ENCODE data around the gene CWH43. TPM values are rescaled to one million over a fixed set of nuclear protein-coding genes. Genes with fewer than 3 reads are reported as not detected.
"Not testable (repeated sequence)": the region's sequence is repeated elsewhere in the genome, so short reads cannot be mapped to it uniquely, and the experiment has no call there.

Gene CWH43
- total RNA-seq (5.0 TPM), polyA plus RNA-seq (1.2 TPM)

DNA sequence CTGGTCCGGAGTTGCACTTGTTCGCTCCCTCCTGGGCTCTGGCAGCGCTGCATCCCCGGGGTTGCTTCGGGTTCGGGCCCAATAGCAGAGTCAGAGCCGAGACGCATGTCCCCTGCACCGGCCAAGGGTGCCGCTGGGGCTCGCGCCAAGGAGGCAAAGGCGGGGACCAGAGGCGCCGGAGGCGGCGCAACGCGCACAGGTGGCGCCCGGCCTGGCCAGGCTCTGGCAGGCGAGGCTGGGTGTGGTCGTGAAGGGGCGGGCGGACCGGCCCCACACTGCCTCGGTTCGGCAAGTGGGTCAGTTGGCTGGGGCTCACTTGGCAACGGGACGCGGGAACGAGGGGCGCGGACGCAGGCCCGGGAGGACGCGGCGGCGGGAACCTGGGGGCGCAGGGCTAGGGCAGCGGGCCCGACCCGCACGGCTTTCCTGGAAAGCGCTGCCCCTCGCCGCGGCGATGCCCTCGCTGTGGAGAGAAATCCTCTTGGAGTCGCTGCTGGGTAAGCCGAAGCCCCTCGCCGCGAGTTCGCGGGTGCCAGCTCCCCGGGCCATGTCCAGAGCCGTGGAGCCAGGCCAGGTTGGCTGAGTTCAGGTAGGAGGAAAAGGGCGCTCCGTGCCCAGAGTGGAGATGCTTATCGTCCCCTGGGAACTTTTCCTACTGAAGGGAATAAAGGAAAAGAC lies at the start of gene CWH43:
TSS of gene CWH43 (plus strand) at position 300 of the 678 bp plus-strand sequence. CDS start at position 455, 155 bp downstream.
- Histone ChIP-seq H3K4me1 (ENCODE audit: insufficient read depth) (no peaks in the 10 kb centered on the region), H3K4me3 (ENCODE audit: low read depth, low read length) (no peak within 1 kb of the TSS), H3K36me3 (ENCODE audit: insufficient read depth) (no peaks in the 10 kb centered on the region), H3K27ac (ENCODE audit: low read depth) (no peak within 1 kb of the TSS)
- WGBS, result 2% methylated on average over 63 of the region's 63 CpGs
- no peak for DNase-seq (ENCODE audit: extremely low spot score)

DNA sequence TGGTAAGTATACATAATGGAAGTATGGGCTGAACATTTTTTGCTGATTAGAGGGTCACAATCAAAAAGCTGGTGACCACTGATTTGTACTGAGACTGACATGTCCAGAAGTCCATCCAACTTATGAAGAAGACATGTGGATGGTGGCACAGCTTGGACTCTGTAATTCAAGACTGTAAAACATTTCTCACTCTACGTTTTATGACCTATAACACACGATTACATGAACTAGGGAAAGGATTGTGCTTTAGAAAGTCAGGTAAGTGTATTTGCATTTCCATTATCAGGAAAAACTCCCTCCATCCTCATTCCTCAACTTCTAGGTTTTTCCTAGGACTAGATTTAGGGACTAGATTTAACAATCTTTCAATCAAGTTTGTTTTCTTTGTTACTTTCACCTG lies 49.0 kb upstream of the CWH43 start:
- H3K36me3 ChIP-seq (ENCODE audit: insufficient read depth), result no peaks in the 10 kb centered on the region
- 75% methylated on average over 2 of the region's 2 CpGs for WGBS
- no peak overlapping the region for H3K4me3 ChIP-seq (ENCODE audit: low read depth, low read length)
- no peaks in the 10 kb centered on the region for H3K4me1 ChIP-seq (ENCODE audit: insufficient read depth)
- DNase-seq (ENCODE audit: extremely low spot score), result no peak
- no peak overlapping the region for H3K27ac ChIP-seq (ENCODE audit: low read depth)

DNA sequence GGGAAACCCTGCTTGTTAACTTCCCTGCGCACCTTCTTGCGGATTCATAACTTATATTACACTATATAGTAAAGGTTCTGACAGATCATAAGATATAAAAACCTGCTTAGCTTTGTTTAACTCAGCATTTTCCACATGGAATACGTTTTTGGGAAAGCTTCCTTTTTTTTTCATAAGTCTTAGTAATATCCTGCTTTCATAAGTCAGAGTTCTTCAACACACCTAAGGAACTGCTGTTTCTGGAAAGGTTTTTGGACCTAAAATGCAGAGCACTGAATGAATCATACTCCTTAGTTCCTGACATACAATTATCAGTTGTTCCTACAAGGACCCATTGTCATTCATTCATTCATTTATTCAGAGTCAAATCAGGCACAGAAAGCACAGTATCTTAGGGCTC lies 47.2 kb upstream of the CWH43 start:
- DNase-seq (ENCODE audit: extremely low spot score), result no peak
- Histone ChIP-seq H3K4me3 (ENCODE audit: low read depth, low read length) (no peak overlapping the region), H3K27ac (ENCODE audit: low read depth) (no peak overlapping the region), H3K36me3 (ENCODE audit: insufficient read depth) (no peaks in the 10 kb centered on the region), H3K4me1 (ENCODE audit: insufficient read depth) (no peaks in the 10 kb centered on the region)
- WGBS, result 78% methylated on average over 3 of the region's 3 CpGs

DNA sequence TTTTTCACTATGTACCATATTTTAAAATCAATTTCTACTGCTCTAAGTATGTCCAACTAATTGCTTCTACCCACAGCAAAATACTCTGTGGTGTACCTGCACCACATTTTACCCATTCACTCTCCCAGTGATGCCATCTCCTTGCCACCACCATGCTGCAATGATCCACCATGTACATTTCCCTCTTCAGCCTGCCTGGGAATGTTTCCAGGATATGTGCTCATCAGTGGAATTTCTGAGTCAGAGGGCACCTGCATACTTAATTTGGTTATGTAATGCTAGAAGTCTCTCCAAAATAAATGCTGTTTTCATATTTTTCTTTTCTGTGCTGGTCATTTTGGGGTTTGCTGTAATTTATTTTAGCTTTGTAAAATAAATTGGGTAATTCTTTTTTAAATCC lies 46.3 kb upstream of the CWH43 start:
- no peaks in the 10 kb centered on the region for H3K4me1 ChIP-seq (ENCODE audit: insufficient read depth)
- no peaks in the 10 kb centered on the region for H3K36me3 ChIP-seq (ENCODE audit: insufficient read depth)
- H3K4me3 ChIP-seq (ENCODE audit: low read depth, low read length), result no peak overlapping the region
- no peak overlapping the region for H3K27ac ChIP-seq (ENCODE audit: low read depth)
- DNase-seq (ENCODE audit: extremely low spot score), result no peak

DNA sequence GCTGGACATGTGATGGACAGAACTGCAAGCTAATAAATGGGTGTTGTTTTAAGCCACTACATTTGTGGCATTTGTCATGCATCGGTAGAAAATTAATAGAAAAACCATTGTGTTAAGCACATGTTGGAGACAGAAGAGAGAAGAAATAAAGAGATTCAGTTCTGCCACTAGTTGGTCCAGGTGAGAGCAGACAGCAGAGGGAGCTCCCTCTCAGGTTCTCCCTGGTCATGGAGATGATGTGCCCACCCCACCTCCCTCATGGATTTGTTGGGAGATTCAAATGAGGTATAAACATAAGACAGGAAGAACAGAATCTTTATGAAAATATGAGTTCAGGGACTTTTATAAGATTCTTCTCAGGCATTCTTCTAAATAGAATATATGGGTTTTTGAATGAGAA lies 42.7 kb upstream of the CWH43 start:
- no peak for DNase-seq (ENCODE audit: extremely low spot score)
- no peak overlapping the region for H3K27ac ChIP-seq (ENCODE audit: low read depth)
- no peaks in the 10 kb centered on the region for H3K4me1 ChIP-seq (ENCODE audit: insufficient read depth)
- 67% methylated on average over 1 of the region's 1 CpG for WGBS
- no peaks in the 10 kb centered on the region for H3K36me3 ChIP-seq (ENCODE audit: insufficient read depth)
- H3K4me3 ChIP-seq (ENCODE audit: low read depth, low read length), result no peak overlapping the region

DNA sequence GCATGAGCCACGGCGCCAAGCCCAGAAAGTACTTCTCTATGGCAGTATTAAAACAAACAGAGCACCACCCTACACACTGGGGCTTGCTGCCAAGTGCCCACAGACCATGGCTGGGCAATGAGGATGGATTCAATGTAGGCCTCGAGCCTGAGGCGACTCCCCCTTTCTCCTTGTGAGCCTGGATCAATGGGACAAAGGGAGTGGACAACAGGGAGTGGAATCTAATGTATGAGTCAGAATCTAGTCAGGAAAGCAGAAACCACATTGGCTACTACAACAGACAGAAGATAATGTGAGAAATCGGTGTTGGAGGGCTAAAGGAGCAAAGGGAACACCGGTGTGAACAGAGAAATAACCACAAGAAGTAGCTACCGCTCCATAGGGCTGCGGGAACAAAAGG lies 41.8 kb upstream of the CWH43 start:
- H3K27ac ChIP-seq (ENCODE audit: low read depth), result no peak overlapping the region
- H3K4me1 ChIP-seq (ENCODE audit: insufficient read depth), result no peaks in the 10 kb centered on the region
- 79% methylated on average over 8 of the region's 8 CpGs for WGBS
- no peak for DNase-seq (ENCODE audit: extremely low spot score)
- H3K36me3 ChIP-seq (ENCODE audit: insufficient read depth), result no peaks in the 10 kb centered on the region
- no peak overlapping the region for H3K4me3 ChIP-seq (ENCODE audit: low read depth, low read length)

DNA sequence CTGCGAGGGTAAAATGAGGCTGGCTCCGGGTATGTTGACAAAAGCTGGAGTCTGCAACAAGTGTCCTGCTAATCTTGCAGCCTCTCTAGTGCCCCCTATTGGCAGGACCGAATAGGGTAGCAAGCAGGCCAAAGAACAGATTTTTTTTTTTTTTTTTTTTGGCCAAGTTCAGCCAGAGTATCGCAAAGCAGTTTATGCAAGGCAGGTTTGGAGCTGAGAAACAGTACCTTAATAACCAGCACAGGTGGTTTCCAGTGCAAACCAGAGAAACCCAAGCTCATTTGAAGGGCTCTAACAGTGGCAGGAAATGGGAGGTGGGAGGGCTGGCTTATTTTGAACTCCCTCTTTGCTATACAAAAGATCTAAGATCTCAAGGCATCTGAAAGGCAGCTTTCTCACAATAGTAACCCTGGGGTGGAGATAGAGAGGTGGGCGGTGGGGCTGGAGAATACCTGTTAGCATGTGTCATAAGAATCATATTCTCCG lies 41.3 kb upstream of the CWH43 start:
- Histone ChIP-seq H3K4me1 (ENCODE audit: insufficient read depth) (no peaks in the 10 kb centered on the region), H3K27ac (ENCODE audit: low read depth) (no peak overlapping the region), H3K4me3 (ENCODE audit: low read depth, low read length) (no peak overlapping the region), H3K36me3 (ENCODE audit: insufficient read depth) (no peaks in the 10 kb centered on the region)
- no peak for DNase-seq (ENCODE audit: extremely low spot score)
- 67% methylated on average over 6 of the region's 6 CpGs for WGBS

DNA sequence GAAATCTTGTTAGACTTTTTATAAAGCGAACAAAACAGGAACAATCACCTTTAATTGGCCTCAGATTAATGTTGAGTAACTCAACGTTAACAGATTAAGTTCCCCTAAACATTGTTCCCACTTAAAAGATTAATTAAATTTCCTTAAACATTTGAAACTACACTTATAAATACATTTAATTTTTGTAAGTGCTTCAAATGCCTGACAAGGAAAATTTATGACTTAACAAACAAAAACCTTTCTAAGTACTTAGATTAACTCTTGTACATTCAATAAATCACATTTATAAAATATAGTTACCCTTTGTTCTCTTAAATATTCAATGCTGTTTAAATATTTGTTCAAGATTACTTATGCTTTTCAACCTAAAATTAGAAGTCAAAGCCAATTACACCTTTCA lies 40.1 kb upstream of the CWH43 start:
- H3K36me3 ChIP-seq (ENCODE audit: insufficient read depth), result no peaks in the 10 kb centered on the region
- H3K4me1 ChIP-seq (ENCODE audit: insufficient read depth), result no peaks in the 10 kb centered on the region
- WGBS, result 63% methylated on average over 2 of the region's 2 CpGs
- no peak overlapping the region for H3K27ac ChIP-seq (ENCODE audit: low read depth)
- no peak overlapping the region for H3K4me3 ChIP-seq (ENCODE audit: low read depth, low read length)
- no peak for DNase-seq (ENCODE audit: extremely low spot score)

DNA sequence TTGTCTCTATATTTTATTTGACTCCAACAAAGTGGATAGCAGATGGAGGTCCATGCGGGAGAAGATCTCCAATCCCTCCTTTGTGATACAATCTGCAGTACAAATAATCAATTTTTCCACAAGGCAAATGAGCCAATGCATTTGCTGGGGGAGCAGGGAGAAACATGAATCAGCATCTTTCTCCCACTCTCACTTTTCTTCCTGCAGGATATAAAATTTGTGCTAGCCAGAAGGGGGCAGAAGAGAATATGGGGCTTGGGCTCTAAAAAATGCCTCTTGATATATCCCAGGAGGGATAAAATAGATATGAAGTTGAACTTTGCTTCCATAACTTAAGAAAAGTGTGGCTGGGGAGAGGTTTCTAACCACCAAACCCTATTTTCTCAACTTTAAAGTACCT lies 38.3 kb upstream of the CWH43 start:
- Histone ChIP-seq H3K36me3 (ENCODE audit: insufficient read depth) (no peaks in the 10 kb centered on the region), H3K4me1 (ENCODE audit: insufficient read depth) (no peaks in the 10 kb centered on the region), H3K4me3 (ENCODE audit: low read depth, low read length) (no peak overlapping the region), H3K27ac (ENCODE audit: low read depth) (no peak overlapping the region)
- DNase-seq (ENCODE audit: extremely low spot score), result no peak
- WGBS, result 95% methylated on average over 1 of the region's 1 CpG

DNA sequence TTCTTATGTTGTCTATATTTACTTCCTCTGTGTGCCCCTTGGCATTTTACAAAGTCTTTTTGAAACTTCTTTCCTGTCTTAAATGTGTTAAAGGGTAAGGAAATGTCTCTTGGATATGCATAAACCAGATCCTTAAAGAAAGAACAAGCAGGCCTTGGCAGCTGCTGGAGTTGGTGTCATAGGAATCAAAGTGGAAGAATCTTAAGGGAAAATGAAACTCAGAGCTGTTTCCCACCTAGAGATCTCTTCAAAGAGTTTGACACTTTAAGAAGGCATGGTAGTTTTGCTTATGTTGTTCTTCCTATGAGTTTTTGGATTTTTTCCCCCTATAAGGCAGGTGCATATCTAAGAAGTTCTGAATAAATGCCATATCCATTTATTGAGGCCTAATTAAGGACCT lies 37.0 kb upstream of the CWH43 start:
- no peaks in the 10 kb centered on the region for H3K36me3 ChIP-seq (ENCODE audit: insufficient read depth)
- no peak overlapping the region for H3K4me3 ChIP-seq (ENCODE audit: low read depth, low read length)
- no peak for DNase-seq (ENCODE audit: extremely low spot score)
- no peak overlapping the region for H3K27ac ChIP-seq (ENCODE audit: low read depth)
- no peaks in the 10 kb centered on the region for H3K4me1 ChIP-seq (ENCODE audit: insufficient read depth)

DNA sequence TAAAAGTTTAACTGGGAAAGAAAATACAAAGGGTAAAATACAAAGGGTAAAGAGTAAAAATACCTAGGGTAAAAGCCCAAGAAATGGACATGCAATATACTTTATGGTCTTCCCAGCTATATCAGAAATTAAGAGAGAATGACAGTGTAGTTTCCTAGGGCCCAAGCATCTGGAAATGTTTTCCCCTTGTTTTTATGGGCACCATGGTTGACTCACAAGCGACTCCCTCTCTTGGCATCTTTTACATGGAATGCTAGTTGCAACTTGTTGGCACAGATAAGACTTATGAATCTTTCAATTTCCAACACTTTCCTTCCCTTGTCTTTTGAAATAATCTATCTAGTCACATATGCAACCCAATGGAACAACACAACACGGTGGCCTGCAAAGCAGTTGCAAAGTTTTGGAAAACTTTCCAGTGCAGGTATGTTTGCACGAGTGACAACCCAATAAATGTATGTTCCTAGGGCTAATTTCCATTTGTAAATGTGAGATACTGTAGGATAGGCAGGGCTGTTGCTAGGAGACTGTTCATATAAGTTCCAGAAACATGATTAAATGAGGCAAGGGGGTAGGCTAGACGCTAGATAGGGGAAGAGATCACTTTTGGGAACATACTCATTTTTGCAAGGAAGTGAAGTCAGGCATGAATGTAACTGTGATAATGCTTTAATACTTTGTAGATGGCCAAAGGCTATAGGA lies 36.4 kb upstream of the CWH43 start:
- 70% methylated on average over 4 of the region's 4 CpGs for WGBS
- Histone ChIP-seq H3K4me1 (ENCODE audit: insufficient read depth) (no peaks in the 10 kb centered on the region), H3K36me3 (ENCODE audit: insufficient read depth) (no peaks in the 10 kb centered on the region), H3K27ac (ENCODE audit: low read depth) (no peak overlapping the region), H3K4me3 (ENCODE audit: low read depth, low read length) (no peak overlapping the region)
- no peak for DNase-seq (ENCODE audit: extremely low spot score)

DNA sequence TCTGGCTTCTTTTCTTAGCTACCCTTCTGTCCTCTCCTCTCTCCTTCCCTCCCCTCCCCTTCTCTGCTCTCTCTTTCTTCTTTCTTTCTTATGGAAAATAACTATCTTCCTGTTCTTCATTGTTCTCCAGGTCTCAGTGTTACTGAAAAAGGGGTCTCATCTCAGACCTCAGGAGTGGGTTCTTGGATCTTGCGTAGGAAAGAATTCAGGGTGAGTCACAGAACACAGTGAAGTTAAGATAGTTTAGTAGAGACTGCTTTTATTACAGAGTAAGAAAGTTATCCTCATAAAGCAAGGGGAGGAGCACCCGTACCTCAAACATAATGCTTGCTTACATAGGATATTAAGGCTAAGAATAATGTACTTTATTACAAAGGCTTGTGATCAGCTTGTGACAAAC lies 31.8 kb upstream of the CWH43 start:
- Histone ChIP-seq H3K4me1 (ENCODE audit: insufficient read depth) (no peaks in the 10 kb centered on the region), H3K27ac (ENCODE audit: low read depth) (no peak overlapping the region), H3K36me3 (ENCODE audit: insufficient read depth) (no peaks in the 10 kb centered on the region), H3K4me3 (ENCODE audit: low read depth, low read length) (no peak overlapping the region)
- 59% methylated on average over 2 of the region's 2 CpGs for WGBS
- no peak for DNase-seq (ENCODE audit: extremely low spot score)

DNA sequence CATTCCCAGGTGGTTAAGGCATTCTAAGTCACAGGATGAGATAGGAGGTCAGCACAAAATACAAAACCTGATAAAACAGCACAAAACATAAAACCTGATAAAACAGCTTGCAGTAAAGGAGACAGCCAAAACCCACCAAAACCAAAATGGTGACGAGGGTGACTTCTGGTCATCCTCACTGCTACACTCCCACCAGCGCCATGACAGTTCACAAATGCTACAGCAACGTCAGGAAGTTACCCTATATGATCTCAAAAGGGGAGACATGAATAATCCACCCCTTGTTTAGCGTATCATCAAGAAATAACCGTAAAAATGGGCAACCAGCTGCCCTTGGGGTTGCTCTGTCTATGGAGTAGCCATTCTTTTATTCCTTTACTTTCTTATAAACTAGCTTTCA lies 28.7 kb upstream of the CWH43 start:
- 82% methylated on average over 5 of the region's 5 CpGs for WGBS
- H3K36me3 ChIP-seq (ENCODE audit: insufficient read depth); H3K4me1 ChIP-seq (ENCODE audit: insufficient read depth); H3K4me3 ChIP-seq (ENCODE audit: low read depth, low read length); DNase-seq (ENCODE audit: extremely low spot score); H3K27ac ChIP-seq (ENCODE audit: low read depth): not testable (repeated sequence)

DNA sequence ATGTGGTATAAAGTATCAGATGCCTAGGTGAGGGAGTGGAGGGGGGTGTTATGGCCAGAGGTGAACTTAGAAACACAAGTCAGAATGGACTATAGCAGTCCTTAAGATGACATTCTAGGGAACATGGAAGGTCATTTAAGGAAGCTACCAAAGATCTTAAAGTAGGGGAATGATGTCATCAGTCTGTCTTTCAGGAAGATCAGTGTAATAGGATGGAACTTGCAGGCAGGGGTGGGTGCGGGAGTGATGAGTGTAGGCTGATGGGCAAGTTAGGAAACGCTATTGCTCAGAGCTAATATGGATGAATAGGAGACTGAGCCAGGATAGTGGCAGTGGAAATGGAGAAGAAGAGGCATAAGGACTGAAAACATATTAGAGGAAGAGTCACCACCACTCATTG lies 27.5 kb upstream of the CWH43 start:
- Histone ChIP-seq H3K27ac (ENCODE audit: low read depth) (no peak overlapping the region), H3K4me1 (ENCODE audit: insufficient read depth) (no peaks in the 10 kb centered on the region), H3K4me3 (ENCODE audit: low read depth, low read length) (no peak overlapping the region), H3K36me3 (ENCODE audit: insufficient read depth) (no peaks in the 10 kb centered on the region)
- DNase-seq (ENCODE audit: extremely low spot score), result no peak
- WGBS, result 80% methylated on average over 2 of the region's 2 CpGs
